HUES6 (cell line): ENCODE data around the gene VDR.

ENCODE experiments used
- H3K27ac ChIP-seq: 2 replicates; pipeline ENCODE4 v1.7.0; 2013; ENCODE audit warnings: low read depth, mild to moderate bottlenecking, low read length, inconsistent platforms
- H3K27me3 ChIP-seq: 2 replicates; pipeline ENCODE4 v1.6.1; 2013; ENCODE audit warnings: low read length; ENCODE audit not compliant: control insufficient read depth, insufficient read depth
- H3K36me3 ChIP-seq: 2 replicates; pipeline ENCODE4 v1.6.1; 2013; ENCODE audit warnings: low read length; ENCODE audit not compliant: control insufficient read depth, insufficient read depth
- H3K4me1 ChIP-seq: 2 replicates; pipeline ENCODE4 v1.6.1; 2013; ENCODE audit warnings: low read length; ENCODE audit not compliant: control insufficient read depth, insufficient read depth
- H3K4me3 ChIP-seq: 2 replicates; pipeline ENCODE4 v1.5.1; 2013; ENCODE audit warnings: low read depth, low read length
- H3K9ac ChIP-seq: one replicate; pipeline ENCODE4 v1.6.1; 2013; ENCODE audit warnings: mild to moderate bottlenecking, low read length
- H3K9me3 ChIP-seq: 2 replicates; pipeline ENCODE4 v1.6.1; 2013; ENCODE audit warnings: low read depth, low read length; ENCODE audit not compliant: control insufficient read depth, insufficient read depth

VDR gene

GRCh38 chr12:47834199-47834903 lies 70.4 kb downstream of the VDR start:
- Histone ChIP-seq H3K9me3 (no peaks in the 10 kb centered on the region), H3K27me3 (no peaks in the 10 kb centered on the region), H3K9ac (no peak overlapping the region), H3K27ac (no peak overlapping the region), H3K4me1 (peaks cover 16% of the 10 kb centered on the region), H3K36me3 (no peaks in the 10 kb centered on the region), H3K4me3 (no peak overlapping the region)

- Histone ChIP-seq H3K4me3 (no peak overlapping the region), H3K27ac (no peak overlapping the region), H3K27me3 (no peaks in the 10 kb centered on the region), H3K9me3 (no peaks in the 10 kb centered on the region), H3K4me1 (peaks cover 22% of the 10 kb centered on the region), H3K9ac (no peak overlapping the region), H3K36me3 (no peaks in the 10 kb centered on the region)
These were observed 71.2 kb downstream of the VDR start for GRCh38 chr12:47833591-47834012.

- Histone ChIP-seq H3K9me3 (no peaks in the 10 kb centered on the region), H3K9ac (no peak overlapping the region), H3K4me1 (peaks cover 28% of the 10 kb centered on the region), H3K4me3 (no peak overlapping the region), H3K36me3 (no peaks in the 10 kb centered on the region), H3K27me3 (no peaks in the 10 kb centered on the region), H3K27ac (no peak overlapping the region)
These were observed 72.4 kb downstream of the VDR start for GRCh38 chr12:47832263-47832933.

- Histone ChIP-seq H3K27ac (no peak overlapping the region), H3K36me3 (no peaks in the 10 kb centered on the region), H3K9me3 (no peaks in the 10 kb centered on the region), H3K4me1 (peaks cover 23% of the 10 kb centered on the region), H3K27me3 (no peaks in the 10 kb centered on the region), H3K9ac (no peak overlapping the region), H3K4me3 (no peak overlapping the region)
These were observed 75.2 kb downstream of the VDR start for GRCh38 chr12:47829584-47829983.

GRCh38 chr12:47828976-47829482 lies 75.8 kb downstream of the VDR start:
- H3K36me3 ChIP-seq = no peaks in the 10 kb centered on the region
- no peaks in the 10 kb centered on the region for H3K27me3 ChIP-seq
- H3K9me3 ChIP-seq = no peaks in the 10 kb centered on the region
- no peak overlapping the region for H3K27ac ChIP-seq
- H3K9ac ChIP-seq = no peak overlapping the region
- H3K4me3 ChIP-seq = no peak overlapping the region
- H3K4me1 ChIP-seq = peaks cover 27% of the 10 kb centered on the region

- Histone ChIP-seq H3K4me3 (no peak overlapping the region), H3K9ac (no peak overlapping the region), H3K9me3 (no peaks in the 10 kb centered on the region), H3K27me3 (no peaks in the 10 kb centered on the region), H3K36me3 (no peaks in the 10 kb centered on the region), H3K27ac (no peak overlapping the region), H3K4me1 (peaks cover 27% of the 10 kb centered on the region)
These were observed 76.5 kb downstream of the VDR start for GRCh38 chr12:47828008-47828975.

GRCh38 chr12:47825173-47825639 lies 79.6 kb downstream of the VDR start:
- H3K9me3 ChIP-seq = no peaks in the 10 kb centered on the region
- H3K27ac ChIP-seq = no peak overlapping the region
- no peak overlapping the region for H3K9ac ChIP-seq
- peaks cover 49% of the 10 kb centered on the region for H3K4me1 ChIP-seq
- no peak overlapping the region for H3K4me3 ChIP-seq
- H3K36me3 ChIP-seq = no peaks in the 10 kb centered on the region
- H3K27me3 ChIP-seq = no peaks in the 10 kb centered on the region

- H3K36me3 ChIP-seq = no peaks in the 10 kb centered on the region
- no peak overlapping the region for H3K4me3 ChIP-seq
- no peaks in the 10 kb centered on the region for H3K9me3 ChIP-seq
- H3K4me1 ChIP-seq = peaks cover 49% of the 10 kb centered on the region
- H3K27ac ChIP-seq = no peak overlapping the region
- H3K27me3 ChIP-seq = no peaks in the 10 kb centered on the region
- H3K9ac ChIP-seq = no peak overlapping the region
These were observed 80.2 kb downstream of the VDR start for GRCh38 chr12:47824635-47825034.

- Histone ChIP-seq H3K9me3 (no peaks in the 10 kb centered on the region), H3K4me3 (no peak overlapping the region), H3K9ac (no peak overlapping the region), H3K27me3 (no peaks in the 10 kb centered on the region), H3K27ac (no peak overlapping the region), H3K36me3 (no peaks in the 10 kb centered on the region), H3K4me1 (peaks cover 46% of the 10 kb centered on the region)
These were observed 80.6 kb downstream of the VDR start for GRCh38 chr12:47824198-47824597.

GRCh38 chr12:47823422-47824086 lies 81.2 kb downstream of the VDR start:
- Histone ChIP-seq H3K27me3 (no peaks in the 10 kb centered on the region), H3K4me3 (no peak overlapping the region), H3K9ac (no peak overlapping the region), H3K36me3 (no peaks in the 10 kb centered on the region), H3K4me1 (peaks cover 44% of the 10 kb centered on the region), H3K9me3 (no peaks in the 10 kb centered on the region), H3K27ac (no peak overlapping the region)
